SK-MEL-5 (cell line): ENCODE data around the gene KCND2. TPM values are rescaled to one million over a fixed set of nuclear protein-coding genes. Genes with fewer than 3 reads are reported as not detected.
"Not testable (repeated sequence)": the region's sequence is repeated elsewhere in the genome, so short reads cannot be mapped to it uniquely, and the experiment has no call there.

Experiments used
- DNase-seq: peaks from one replicate; pipeline ENCODE4 v3.0.0-alpha.2; 2016; ENCODE audit warnings: low read depth, low spot score
- in situ Hi-C: cut with HindIII; loops from 2 replicates; pipeline ENCODE4 v1.10.0; 2016; ENCODE audit warnings: low sequenced_read_pairs, high pct_unique_total_duplicates, low pct_unique_long_range_greater_than_20kb
- total RNA-seq: library from RNA; depleted of rRNA; stranded (reverse); fragments of >200 nt; shearing (Covaris generic); gene quantifications from 2 replicates; pipeline ENCODE4 v1.2.3, GENCODE V29; 2014

The KCND2 gene
- total RNA-seq, 1 experiment from 2014 or later, result 0.08 TPM

DNA sequence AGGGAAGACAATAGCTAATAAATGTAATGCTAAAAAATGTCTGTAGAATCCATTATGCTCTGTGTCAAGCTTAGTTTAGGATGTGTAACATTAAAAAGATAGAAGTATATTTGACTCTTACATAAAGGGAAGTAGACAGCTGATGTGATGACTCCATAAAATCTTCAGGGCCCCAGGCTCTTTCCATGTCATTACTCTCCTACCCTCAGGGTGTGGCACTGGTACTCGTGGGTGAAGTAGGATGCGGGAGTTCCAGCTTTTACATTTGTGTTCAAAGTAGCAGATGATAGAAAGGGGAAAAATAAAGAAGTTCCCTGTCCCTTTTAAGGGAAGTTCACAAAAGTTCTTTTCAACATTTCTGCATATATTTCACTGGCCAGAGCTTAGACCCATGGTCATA is 427.8 kb downstream of the KCND2 start:
- DNase-seq, result no peak
- in situ Hi-C loops, result no loop called here

DNA sequence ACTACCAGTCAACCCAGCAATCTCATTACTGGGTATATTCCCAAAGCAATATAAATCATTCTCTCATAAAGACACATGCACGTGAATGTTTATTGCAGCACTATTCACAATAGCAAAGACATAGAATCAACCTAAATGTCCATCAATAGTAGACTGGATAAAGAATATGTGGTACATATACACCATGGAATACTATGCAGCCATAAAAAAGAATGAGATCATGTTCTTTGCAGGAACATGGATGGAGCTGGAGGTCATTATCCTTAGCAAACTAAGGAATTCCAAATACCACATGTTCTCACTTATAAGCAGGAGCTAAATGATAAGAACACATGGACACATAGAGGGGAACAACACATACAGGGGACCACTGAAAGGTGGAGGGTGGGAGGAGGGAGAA is 429.4 kb downstream of the KCND2 start:
- in situ Hi-C loops, DNase-seq: not testable (repeated sequence)

DNA sequence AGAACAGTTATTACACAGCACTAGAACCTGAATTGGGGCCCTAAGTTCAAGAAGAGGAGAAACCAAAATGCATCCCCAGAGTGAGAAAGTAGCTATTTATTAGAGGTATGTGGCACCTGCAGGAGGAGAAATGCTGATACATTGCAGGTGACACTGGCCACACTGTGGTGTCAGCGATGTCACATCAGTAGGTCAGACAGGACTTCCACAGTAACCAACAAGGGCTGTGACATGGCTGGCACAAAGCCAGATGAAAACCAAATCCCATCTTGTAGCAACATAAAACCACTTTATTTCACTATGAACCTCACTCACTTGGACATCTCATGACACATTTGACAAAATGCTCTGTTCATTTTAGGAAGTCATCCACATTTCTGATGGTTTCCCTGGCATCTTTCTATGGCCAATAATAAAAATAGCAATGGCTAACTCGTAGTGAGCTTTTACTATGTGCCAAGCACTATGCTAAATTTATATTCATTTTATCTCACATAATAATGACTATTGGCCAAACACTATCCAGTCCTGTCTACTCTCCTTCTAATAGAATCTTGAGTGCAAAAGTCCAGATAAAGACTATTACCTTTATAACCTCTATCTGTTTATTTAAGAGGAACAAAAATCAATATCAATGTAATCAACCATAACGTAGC is 430.7 kb downstream of the KCND2 start:
- DNase-seq, result no peak
- in situ Hi-C loops, result no loop called here

DNA sequence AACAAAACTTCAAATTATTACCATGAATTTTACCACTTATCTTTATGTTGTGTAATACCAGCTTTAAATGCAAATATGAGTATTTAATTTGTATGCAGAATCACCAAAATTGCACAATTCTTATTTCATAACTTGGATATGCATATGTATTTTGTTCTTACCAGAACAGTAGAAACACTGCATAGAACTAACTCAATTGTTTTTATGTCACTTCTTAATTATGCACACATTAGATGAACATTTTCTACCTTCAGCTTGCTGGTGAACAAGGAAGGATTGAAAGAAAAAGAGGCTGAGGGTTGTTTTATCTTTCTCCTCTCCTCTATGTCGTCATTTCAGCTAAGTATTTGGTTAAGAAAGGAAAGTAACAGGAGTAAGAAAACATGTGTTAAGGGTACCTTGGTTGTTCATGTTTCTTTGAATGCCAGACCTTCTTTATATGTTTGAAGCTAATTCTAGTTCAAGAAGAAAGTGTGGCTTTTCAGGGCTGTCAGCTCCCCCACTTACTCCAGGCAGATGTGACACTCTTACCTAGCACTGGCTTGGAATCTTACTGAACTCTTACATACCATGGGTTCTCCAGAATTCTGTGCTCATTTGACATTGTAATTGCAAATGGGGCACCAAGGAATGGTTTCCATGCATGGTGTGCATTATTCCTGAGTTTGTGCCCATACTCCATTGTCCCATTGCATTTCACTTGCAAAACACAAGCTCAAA is 436.4 kb downstream of the KCND2 start:
- in situ Hi-C loops, result no loop called here

DNA sequence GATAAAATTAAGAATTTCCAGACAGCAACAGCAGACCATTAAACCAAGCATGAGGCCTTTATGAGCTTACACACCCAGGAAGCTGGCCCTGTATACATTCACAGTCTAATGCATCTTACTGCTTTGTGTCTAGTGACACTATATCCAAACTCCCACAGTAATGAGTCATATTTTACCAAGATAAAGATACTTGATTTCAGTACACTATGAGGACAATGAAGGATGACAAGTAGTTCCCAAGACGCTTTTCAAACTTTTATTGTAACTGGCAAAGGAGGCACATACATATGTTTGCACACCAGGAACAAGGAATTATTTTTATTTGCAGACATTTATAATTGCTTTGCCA is 437.0 kb downstream of the KCND2 start:
- in situ Hi-C loops, result no loop called here
- no peak for DNase-seq

More for the DNA sequence above, 436.4 kb downstream of the KCND2 start:
- no peak for DNase-seq

DNA sequence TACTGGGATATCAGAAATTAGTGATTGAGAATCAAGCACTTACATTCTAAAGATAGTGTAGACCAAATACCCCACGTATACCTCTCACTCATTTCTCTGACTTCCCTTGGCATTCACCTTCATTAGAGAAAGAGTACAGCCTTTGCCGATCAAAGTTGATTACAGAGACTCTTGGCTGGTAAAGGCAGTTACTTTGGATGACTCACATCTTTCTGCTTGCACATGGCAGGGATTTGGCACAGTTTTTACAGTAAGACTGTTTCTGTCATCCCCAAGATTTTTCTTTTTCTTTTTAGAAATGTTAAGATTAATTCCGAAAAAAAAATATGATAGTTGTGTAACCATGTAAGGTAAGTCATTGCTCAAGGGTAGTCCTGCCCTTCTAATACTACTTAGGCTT is 442.0 kb downstream of the KCND2 start:
- in situ Hi-C loops, result no loop called here
- DNase-seq, result no peak

DNA sequence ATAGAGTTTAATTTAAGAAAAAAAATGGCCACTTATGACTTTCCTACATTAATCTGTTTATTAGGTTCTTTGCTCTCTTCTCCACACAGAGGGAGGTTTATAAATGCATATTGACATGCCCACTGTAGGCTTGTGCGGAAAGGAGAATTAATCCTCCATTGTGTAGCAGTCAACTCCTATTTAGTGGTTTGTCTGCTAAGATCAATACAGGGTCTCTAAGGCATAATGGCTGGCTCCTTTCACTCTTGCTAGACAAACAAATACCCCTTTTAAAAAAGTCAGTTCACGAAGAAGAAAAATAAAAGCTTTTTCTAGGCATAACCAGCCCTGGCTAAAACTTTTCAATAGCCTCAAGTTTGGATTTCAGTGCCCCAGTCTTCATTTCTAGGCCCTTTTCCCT is 443.3 kb downstream of the KCND2 start:
- in situ Hi-C loops, result no loop called here
- no peak for DNase-seq

DNA sequence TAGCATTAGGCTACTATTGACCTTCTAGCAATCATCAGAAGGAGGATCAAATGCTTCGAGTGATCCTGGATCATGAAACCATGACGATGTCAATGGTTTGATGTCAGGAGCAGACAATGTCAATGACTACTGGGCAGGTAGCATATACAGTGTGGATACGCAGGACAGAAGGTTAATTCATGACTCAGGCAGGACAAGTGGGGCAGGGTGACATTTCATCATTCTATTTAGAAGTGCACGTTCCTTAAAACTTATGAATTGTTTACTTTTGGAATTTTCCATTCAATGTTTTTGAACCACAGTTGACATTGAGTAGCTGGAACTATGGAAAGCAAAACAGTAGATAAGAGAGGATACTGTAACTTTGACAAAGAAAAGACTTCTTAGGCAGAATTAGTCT is 444.2 kb downstream of the KCND2 start:
- no peak for DNase-seq
- in situ Hi-C loops, result no loop called here

DNA sequence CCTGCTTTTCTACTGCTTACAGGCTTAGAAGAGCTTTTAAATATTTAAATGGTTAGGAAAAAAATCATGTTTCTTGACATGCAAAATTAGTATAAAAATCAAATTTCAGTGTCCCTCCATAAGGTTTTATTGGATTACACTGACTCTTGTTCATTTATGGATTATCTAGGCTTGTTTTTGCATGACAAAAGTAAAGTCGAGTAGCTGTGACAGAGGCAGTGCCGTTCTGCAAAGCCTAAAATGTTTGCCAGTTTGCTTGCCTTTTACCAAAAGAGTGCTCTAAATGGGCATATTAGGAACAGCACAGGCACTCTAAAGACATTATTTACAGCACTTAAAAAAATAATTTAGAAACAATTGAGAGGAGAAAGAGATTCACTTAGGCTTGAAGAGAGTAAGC is 445.4 kb downstream of the KCND2 start:
- no peak for DNase-seq
- in situ Hi-C loops, result no loop called here

DNA sequence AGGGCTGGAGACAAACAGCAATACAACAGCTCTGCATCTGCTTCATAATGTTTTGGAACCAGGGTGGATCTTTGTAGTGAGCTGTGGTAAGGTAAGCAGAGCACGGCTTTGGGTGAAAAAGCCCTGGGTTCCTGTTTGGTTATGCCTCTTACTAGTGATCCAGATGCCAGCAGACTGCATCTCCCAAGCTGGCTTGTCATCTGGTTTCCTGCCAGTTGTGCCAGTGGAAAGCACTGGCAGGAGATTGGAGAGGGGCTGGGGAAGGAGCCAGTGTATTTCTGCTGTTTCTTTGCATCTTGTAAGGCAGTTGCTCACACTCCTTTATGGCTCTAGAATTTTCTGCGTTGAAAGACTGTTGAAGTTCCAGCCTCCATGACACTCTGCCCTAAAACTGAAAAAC is 447.3 kb downstream of the KCND2 start:
- DNase-seq, result no peak
- in situ Hi-C loops, result no loop called here

DNA sequence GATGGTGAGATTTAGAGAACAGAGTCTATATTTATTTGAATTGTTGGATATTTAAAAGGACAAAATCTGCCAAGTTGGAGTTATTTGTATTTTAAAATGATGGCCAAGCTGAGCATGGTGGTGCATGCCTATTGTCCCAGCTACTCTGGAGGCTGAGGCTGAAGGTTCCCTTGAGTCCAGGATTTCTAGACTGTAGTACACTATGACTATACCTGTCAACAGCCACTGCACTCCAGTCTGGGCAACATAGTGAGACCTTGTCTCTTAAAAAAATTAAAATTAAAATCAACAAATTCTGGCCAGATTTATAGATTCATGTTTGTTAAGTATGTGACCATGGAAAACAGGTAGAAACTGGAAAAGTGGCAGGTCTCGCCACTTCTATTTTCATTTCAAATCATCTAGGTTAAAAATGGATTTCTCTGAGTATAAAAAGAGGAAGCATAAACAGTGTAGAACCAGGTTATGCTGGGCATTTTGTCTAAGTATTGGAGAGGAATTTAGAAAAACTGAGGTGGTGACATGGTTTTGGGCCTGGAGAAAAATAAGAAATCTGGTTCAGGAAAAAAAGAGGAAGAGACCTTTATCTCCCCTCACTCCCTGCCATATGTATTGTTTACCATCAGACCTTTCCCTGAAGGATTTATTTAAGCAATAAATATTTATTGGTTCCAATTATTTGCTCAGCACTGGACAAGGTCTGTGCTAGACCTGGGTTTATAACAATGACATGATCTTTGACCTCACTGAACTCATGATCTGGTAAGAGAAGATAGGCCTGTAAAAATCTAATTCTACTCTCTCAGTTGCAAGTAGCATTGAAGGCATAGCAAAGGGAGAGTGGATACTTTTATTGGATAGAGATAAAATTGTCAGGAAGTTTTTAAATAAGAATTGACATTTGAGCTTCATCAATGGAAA is 450.8 kb downstream of the KCND2 start:
- in situ Hi-C loops, result no loop called here
- no peak for DNase-seq

DNA sequence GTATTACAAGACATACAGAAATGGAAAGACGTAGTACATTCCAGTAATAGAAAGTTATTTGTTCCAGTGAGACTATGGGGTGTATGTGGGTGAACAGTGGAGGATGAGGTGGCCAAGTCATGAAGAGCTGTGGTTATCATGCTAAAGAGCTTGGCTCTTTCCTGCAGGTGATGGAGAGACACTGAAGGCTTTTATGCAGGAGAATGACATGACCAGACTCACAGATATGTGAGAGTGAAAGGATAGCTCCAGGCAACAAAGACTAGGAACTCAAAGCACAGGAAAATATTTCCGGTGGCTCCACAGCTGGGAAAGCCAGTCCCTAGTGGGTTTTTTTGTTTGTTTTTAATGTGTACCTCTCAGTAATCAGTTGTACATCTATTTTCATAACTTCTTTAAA is 451.5 kb downstream of the KCND2 start:
- in situ Hi-C loops, result no loop called here
- DNase-seq, result peak; percentile 52

DNA sequence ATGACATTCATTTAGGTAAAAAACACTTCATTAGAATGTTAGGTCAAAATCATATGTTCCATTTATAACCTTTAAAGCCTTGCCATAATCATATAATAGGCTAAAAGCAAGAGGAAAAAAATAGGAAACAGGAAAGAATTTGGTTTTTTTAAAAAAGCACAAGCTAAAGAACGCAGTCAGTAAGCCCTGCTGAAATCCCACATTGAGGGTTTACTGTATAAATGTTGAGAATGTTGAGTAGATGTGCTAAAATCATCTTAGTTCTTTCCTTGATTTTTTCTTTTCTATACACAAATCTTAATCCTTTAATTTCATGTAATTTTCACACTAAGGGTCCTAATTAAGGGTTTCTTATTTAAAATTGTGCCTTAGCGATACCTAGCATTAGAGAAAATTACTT is 452.0 kb downstream of the KCND2 start:
- in situ Hi-C loops, result no loop called here
- DNase-seq, result no peak

DNA sequence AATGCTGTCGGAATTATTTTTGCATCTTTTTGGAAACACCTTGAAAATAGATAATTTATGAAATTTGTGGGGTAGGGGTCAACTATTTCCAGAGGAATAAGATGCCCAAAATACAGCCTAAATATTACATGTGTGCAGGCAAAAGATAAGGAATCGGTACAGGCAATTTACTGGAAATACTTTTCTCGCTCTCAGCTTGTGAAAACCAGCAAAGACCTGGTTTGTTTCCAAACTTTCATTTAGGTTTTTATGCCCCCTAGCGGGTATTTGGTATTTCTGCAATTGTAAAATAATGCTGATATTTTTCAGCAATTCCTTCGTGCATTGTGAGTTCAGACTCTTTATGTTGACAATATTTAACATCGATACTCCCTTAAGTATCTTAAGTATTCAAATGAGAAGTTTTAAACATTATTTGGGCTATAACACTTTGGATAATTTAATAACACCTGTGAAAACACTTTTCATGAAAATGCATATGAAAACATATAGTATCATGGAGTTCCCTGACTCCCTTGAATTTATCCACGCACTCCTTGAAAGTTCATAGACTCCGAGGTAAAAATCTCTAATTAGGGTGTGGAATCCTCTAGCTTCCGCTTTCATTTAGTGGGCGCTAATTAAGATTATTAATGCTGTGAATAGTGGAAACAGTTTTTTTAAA is 452.5 kb downstream of the KCND2 start:
- DNase-seq, result peak; percentile 70
- in situ Hi-C loops, result no loop called here

DNA sequence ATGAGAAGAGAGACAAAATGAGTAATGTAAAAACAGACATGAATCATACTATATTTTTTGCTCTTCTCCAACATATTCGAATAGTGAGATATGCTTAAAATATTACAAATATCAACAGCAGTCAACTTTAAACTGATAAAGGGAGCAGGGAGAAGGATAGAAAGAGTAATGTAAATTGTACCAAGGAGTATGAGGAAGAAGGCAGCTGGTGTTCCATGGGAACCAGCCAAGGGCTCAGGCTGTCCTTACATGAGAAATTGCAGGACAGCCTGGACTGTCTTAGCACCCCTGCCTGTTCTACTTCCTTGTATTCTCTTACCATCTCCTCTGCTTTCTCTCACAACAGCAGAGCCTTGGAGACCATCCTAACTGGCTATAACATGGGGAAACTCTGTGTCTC is 456.3 kb downstream of the KCND2 start:
- in situ Hi-C loops, result no loop called here
- DNase-seq, result no peak

DNA sequence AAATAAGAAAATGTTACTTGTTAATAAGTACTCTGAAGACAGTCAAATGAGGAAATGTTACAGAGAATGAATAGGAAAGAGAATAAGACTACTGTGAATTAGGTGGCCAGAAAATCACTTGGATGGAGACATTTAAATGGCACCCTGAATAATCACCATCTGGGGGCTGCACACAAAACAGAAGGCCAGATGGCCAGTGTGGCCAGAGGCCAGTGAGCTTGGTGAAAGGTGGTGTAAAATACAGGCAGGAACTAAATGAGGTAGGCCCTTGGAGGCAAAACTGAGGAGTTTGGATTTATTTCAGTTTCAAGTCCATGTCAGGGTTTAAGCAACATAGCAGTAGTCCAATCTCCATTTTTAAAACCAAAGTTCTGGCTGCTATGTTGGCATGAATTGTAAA is 458.3 kb downstream of the KCND2 start:
- in situ Hi-C loops, result no loop called here
- no peak for DNase-seq

DNA sequence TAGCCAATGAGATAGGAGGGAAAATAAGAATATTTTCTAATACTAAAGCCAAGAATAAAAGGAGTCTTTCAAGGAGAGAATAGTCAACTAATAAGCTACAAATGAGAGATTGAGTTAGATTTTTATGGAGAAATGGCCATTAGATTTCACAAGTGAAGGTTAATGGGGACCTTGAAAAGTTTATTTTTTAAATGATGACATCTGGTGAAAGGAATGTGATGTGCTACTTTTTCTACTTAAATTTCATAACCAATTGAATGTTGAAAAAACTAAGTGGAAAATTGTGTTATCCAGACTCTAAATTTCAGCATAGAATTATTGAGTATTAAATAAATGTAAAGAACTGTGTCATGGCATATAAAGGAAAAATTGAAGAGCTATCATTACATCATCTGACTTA is 459.3 kb downstream of the KCND2 start:
- in situ Hi-C loops, result no loop called here
- DNase-seq, result no peak

DNA sequence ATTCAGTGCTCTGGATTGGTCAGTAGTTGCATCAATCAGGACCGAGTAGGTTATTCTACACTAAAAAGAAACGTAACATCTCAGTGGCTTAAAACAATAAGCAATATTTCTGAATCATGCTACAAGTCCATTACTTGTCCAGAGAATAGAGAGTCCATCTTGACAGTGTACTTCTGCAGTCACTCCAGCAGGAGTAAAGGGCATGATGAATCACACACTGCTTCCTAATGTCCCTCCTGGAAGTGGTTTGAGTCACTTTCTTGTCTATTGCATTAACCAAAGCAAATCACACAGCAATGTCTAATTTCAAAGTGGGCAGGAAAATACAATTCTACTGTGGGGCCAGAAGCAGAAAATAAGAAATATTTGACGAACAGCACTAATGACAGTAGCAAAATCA is 460.2 kb downstream of the KCND2 start:
- DNase-seq, result peak; percentile 28
- in situ Hi-C loops, result no loop called here
